ENCODE results near the gene ZNF672. TPM values are rescaled to one million over a fixed set of nuclear protein-coding genes. Genes with fewer than 3 reads are reported as not detected.

ZNF672 gene
- total and polyA plus RNA-seq, 2 of the 4 experiments (the other 2 are of a cell fraction), result 6.6 to 12.6 TPM

- no peak overlapping the region for H4K8ac ChIP-seq (ENCODE audit: low read depth in 2 of 2, low read length in 2 of 2)
- no peak overlapping the region for H2AK9ac ChIP-seq (replicated peaks; ENCODE audit: low read depth, low read length, poor library complexity)
- no peaks in the 10 kb centered on the region for H3K36me3 ChIP-seq (ENCODE audit: control insufficient read depth, insufficient read depth, low read length)
- intact Hi-C loops (cut with micrococcal nuclease), result no loop called here
- H3K4me3 ChIP-seq (ENCODE audit: insufficient read depth, low read depth, low read length), result no peak overlapping the region
- H4K20me1 ChIP-seq (ENCODE audit: insufficient read depth, low read length), result no peaks in the 10 kb centered on the region
- H3K9me1 ChIP-seq (ENCODE audit: insufficient read depth, low read length), result no peaks in the 10 kb centered on the region
- dilution Hi-C loops (cut with HindIII; ENCODE audit: low sequenced_read_pairs, unreplicated experiment), result no loop called here
- H3K4me2 ChIP-seq (ENCODE audit: low read depth, low read length), result no peak overlapping the region
- no peak for TF ChIP-seq RFX5 (IDR thresholded peaks at IDR 0.05; ENCODE audit: low read depth, low read length)
- no peak for TF ChIP-seq MXI1 (IDR thresholded peaks at IDR 0.05; ENCODE audit: borderline replicate concordance, low read depth, low read length)
- no peak for TF ChIP-seq CTCF (conservative IDR thresholded peaks at IDR 0.05; ENCODE audit: low read depth, low read length)
- no peak for TF ChIP-seq USF2 (IDR thresholded peaks at IDR 0.05; ENCODE audit: low read depth, low read length)
- TF ChIP-seq RCOR1 (IDR thresholded peaks at IDR 0.05; ENCODE audit: insufficient replicate concordance, low read length), result no peak
- TF ChIP-seq BHLHE40 (IDR thresholded peaks at IDR 0.05; ENCODE audit: low read depth, low read length), result no peak
- TF ChIP-seq POLR2A (IDR thresholded peaks at IDR 0.05; ENCODE audit: low read depth, low read length), result no peak
- no peak overlapping the region for H2BK20ac ChIP-seq (ENCODE audit: low read depth, low read length)
- no peak overlapping the region for H3K23ac ChIP-seq (ENCODE audit: low read depth, low read length)
- no peak overlapping the region for H3K4ac ChIP-seq (ENCODE audit: low read depth, low read length)
- 20% methylated on average over 1 of the region's 5 CpGs; no CpG with 5 or more reads in 1 of the 2 experiments for WGBS, 2 experiments (ENCODE audit: extremely low coverage in 2 of 2, insufficient read length in 1 of 2)
- BruUV-seq (replicated peaks), result no TSS peak
- H2BK120ac ChIP-seq (ENCODE audit: low read depth, low read length), result no peak overlapping the region
- no peak overlapping the region for H2BK5ac ChIP-seq (ENCODE audit: low read depth, low read length, poor library complexity, severe bottlenecking)
- H3K4me1 ChIP-seq (ENCODE audit: control insufficient read depth, insufficient read depth, low read length), result no peaks in the 10 kb centered on the region
- no peak overlapping the region for H3K56ac ChIP-seq (ENCODE audit: extremely low read depth, insufficient read depth, low read length)
- H4K91ac ChIP-seq (ENCODE audit: insufficient read depth, low read depth, low read length), result no peak overlapping the region
- H4K5ac ChIP-seq (ENCODE audit: low read depth, low read length), result no peak overlapping the region
- H3K79me1 ChIP-seq (ENCODE audit: low read depth in 1 of 2, low read length in 2 of 2), result no peaks in the 10 kb centered on the region
- no peak overlapping the region for H3K27ac ChIP-seq (ENCODE audit: insufficient read depth, low read length)
- H3K9me3 ChIP-seq (ENCODE audit: control insufficient read depth, insufficient read depth, low read length), result no peaks in the 10 kb centered on the region; the same call in 1 of the 2 replicates
- in situ Hi-C loops (cut with MboI; ENCODE audit: low sequenced_read_pairs), result no loop called here
- ATAC-seq (ENCODE audit: low read depth) (no peak), DNase-seq (no peak)
- no peak overlapping the region for H2BK15ac ChIP-seq (ENCODE audit: low read depth, low read length)
- no peaks in the 10 kb centered on the region for H3K27me3 ChIP-seq (ENCODE audit: control insufficient read depth, insufficient read depth, low read length)
- no peak overlapping the region for H2AK5ac ChIP-seq (ENCODE audit: low read depth, low read length)
- no peak overlapping the region for H2AFZ ChIP-seq (replicated peaks; ENCODE audit: low read length, poor library complexity)
- ChIA-PET CTCF (no interaction called here), POLR2A (ENCODE audit: unreplicated experiment) (no interaction called here)
- no peak overlapping the region for H3K14ac ChIP-seq (replicated peaks; ENCODE audit: low read depth, low read length)
- no peak overlapping the region for H3K18ac ChIP-seq (ENCODE audit: low read depth, low read length)
- H3K9ac ChIP-seq (ENCODE audit: low read depth, low read length), result no peak overlapping the region
Observed at GRCh38 chr1:248792342-248792741, 45.7 kb upstream of the ZNF672 start.

Measured in IMR-90 (cell line).